ENCODE data around the gene MCM7. TPM values are rescaled to one million over a fixed set of nuclear protein-coding genes. Genes with fewer than 3 reads are reported as not detected.

Gene MCM7
- total and polyA plus RNA-seq, 2 of the 13 experiments (the other 11 are each of a cell fraction or from before 2014, with no cell fraction given), result 84.5 to 214 TPM

DNA sequence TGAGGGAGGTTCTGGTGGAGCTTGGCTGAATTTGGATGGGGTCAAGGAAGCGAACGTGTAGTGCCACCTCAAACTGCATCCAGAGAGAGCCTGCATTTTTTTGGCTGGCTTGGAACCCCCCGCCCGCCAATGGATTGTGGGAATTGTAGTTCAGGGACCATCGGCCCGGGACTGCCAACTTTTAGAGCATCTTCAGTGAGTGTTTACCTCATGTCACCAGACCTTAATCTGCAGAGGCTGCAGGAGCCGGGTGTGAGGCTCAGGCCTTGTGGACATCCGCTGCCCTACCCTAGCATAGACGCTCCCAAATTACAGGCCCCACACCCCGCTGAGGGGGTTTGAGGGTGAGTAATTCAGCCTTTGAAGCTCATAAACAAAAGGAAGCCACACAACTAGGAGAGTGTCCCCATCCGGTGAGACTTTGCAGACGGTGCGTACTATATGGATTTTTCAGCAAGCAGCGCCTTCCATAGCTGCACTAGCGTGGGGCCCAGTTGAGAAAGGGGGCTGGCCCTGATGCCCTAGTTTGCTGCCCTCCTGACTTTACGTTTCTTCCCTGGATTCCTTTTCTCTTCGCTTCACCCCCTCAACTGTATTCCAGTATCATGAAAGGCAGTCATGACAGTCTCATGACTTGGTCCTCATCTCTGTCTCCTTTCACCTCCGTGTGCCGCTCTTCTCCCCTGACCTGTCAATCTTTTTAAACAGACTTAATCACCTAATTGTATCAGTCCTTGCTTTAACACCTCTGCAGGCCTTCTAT, 19.0 kb upstream of the MCM7 start (continued):
- TF ChIP-seq, protein P1, sequence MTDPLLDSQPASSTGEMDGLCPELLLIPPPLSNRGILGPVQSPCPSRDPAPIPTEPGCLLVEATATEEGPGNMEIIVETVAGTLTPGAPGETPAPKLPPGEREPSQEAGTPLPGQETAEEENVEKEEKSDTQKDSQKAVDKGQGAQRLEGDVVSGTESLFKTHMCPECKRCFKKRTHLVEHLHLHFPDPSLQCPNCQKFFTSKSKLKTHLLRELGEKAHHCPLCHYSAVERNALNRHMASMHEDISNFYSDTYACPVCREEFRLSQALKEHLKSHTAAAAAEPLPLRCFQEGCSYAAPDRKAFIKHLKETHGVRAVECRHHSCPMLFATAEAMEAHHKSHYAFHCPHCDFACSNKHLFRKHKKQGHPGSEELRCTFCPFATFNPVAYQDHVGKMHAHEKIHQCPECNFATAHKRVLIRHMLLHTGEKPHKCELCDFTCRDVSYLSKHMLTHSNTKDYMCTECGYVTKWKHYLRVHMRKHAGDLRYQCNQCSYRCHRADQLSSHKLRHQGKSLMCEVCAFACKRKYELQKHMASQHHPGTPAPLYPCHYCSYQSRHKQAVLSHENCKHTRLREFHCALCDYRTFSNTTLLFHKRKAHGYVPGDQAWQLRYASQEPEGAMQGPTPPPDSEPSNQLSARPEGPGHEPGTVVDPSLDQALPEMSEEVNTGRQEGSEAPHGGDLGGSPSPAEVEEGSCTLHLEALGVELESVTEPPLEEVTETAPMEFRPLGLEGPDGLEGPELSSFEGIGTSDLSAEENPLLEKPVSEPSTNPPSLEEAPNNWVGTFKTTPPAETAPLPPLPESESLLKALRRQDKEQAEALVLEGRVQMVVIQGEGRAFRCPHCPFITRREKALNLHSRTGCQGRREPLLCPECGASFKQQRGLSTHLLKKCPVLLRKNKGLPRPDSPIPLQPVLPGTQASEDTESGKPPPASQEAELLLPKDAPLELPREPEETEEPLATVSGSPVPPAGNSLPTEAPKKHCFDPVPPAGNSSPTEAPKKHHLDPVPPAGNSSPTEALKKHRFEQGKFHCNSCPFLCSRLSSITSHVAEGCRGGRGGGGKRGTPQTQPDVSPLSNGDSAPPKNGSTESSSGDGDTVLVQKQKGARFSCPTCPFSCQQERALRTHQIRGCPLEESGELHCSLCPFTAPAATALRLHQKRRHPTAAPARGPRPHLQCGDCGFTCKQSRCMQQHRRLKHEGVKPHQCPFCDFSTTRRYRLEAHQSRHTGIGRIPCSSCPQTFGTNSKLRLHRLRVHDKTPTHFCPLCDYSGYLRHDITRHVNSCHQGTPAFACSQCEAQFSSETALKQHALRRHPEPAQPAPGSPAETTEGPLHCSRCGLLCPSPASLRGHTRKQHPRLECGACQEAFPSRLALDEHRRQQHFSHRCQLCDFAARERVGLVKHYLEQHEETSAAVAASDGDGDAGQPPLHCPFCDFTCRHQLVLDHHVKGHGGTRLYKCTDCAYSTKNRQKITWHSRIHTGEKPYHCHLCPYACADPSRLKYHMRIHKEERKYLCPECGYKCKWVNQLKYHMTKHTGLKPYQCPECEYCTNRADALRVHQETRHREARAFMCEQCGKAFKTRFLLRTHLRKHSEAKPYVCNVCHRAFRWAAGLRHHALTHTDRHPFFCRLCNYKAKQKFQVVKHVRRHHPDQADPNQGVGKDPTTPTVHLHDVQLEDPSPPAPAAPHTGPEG (CRISPR knock-in tag; IDR thresholded peaks at IDR 0.05), result no peak
- TF ChIP-seq CBX5 (CRISPR knock-in tag; IDR thresholded peaks at IDR 0.05; ENCODE audit: borderline replicate concordance) (no peak), ZZZ3 (CRISPR knock-in tag; IDR thresholded peaks at IDR 0.05; ENCODE audit: borderline replicate concordance) (no peak), ZIK1 (CRISPR knock-in tag; IDR thresholded peaks at IDR 0.05; ENCODE audit: borderline replicate concordance, low read depth) (no peak), ZNF335 (CRISPR knock-in tag; IDR thresholded peaks at IDR 0.05) (0 out of 2 replicates have a peak, but pooled peaks have one; percentile 21), ARID2 (CRISPR knock-in tag; IDR thresholded peaks at IDR 0.05; ENCODE audit: borderline replicate concordance) (no peak), ZNF230 (CRISPR knock-in tag; IDR thresholded peaks at IDR 0.05) (no peak), ZNF501 (CRISPR knock-in tag; IDR thresholded peaks at IDR 0.05) (0 out of 2 replicates have a peak, but pooled peaks have one; percentile 31), NBN (conservative IDR thresholded peaks at IDR 0.05) (no peak), ZNF550 (CRISPR knock-in tag; IDR thresholded peaks at IDR 0.05; ENCODE audit: borderline replicate concordance) (no peak), ZNF354B (CRISPR knock-in tag; IDR thresholded peaks at IDR 0.05) (no peak), PAWR (CRISPR knock-in tag; IDR thresholded peaks at IDR 0.05; ENCODE audit: borderline replicate concordance) (no peak)
- TF ChIP-seq, protein P2, sequence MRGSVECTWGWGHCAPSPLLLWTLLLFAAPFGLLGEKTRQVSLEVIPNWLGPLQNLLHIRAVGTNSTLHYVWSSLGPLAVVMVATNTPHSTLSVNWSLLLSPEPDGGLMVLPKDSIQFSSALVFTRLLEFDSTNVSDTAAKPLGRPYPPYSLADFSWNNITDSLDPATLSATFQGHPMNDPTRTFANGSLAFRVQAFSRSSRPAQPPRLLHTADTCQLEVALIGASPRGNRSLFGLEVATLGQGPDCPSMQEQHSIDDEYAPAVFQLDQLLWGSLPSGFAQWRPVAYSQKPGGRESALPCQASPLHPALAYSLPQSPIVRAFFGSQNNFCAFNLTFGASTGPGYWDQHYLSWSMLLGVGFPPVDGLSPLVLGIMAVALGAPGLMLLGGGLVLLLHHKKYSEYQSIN (CRISPR knock-in tag; IDR thresholded peaks at IDR 0.05; ENCODE audit: borderline replicate concordance), result no peak
- TF ChIP-seq, protein P3, sequence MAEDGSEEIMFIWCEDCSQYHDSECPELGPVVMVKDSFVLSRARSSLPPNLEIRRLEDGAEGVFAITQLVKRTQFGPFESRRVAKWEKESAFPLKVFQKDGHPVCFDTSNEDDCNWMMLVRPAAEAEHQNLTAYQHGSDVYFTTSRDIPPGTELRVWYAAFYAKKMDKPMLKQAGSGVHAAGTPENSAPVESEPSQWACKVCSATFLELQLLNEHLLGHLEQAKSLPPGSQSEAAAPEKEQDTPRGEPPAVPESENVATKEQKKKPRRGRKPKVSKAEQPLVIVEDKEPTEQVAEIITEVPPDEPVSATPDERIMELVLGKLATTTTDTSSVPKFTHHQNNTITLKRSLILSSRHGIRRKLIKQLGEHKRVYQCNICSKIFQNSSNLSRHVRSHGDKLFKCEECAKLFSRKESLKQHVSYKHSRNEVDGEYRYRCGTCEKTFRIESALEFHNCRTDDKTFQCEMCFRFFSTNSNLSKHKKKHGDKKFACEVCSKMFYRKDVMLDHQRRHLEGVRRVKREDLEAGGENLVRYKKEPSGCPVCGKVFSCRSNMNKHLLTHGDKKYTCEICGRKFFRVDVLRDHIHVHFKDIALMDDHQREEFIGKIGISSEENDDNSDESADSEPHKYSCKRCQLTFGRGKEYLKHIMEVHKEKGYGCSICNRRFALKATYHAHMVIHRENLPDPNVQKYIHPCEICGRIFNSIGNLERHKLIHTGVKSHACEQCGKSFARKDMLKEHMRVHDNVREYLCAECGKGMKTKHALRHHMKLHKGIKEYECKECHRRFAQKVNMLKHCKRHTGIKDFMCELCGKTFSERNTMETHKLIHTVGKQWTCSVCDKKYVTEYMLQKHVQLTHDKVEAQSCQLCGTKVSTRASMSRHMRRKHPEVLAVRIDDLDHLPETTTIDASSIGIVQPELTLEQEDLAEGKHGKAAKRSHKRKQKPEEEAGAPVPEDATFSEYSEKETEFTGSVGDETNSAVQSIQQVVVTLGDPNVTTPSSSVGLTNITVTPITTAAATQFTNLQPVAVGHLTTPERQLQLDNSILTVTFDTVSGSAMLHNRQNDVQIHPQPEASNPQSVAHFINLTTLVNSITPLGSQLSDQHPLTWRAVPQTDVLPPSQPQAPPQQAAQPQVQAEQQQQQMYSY (CRISPR knock-in tag; IDR thresholded peaks at IDR 0.05), result no peak
- TF ChIP-seq, protein P4, sequence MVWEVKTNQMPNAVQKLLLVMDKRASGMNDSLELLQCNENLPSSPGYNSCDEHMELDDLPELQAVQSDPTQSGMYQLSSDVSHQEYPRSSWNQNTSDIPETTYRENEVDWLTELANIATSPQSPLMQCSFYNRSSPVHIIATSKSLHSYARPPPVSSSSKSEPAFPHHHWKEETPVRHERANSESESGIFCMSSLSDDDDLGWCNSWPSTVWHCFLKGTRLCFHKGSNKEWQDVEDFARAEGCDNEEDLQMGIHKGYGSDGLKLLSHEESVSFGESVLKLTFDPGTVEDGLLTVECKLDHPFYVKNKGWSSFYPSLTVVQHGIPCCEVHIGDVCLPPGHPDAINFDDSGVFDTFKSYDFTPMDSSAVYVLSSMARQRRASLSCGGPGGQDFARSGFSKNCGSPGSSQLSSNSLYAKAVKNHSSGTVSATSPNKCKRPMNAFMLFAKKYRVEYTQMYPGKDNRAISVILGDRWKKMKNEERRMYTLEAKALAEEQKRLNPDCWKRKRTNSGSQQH (CRISPR knock-in tag; IDR thresholded peaks at IDR 0.05; ENCODE audit: low read depth), result 0 out of 2 replicates have a peak, but pooled peaks have one; percentile 67

Data from HepG2 (cell line).